GM18870 (cell line): ENCODE measurements around the gene BLNK.
"Not testable (repeated sequence)": the region's sequence is repeated elsewhere in the genome, so short reads cannot be mapped to it uniquely, and the experiment has no call there.

Experiments
- ATAC-seq: cut with Tn5 transposase; IDR thresholded peaks from one replicate; pipeline ENCODE4 v1.9.1; 2021; ENCODE audit warnings: moderate library complexity; ENCODE audit not compliant: unreplicated experiment

Gene BLNK

GRCh38 chr10:96229568-96230030 lies 41.8 kb downstream of the BLNK start:
- ATAC-seq, result no peak

GRCh38 chr10:96228408-96228994 lies 42.9 kb downstream of the BLNK start:
- ATAC-seq, result no peak

GRCh38 chr10:96227206-96227605 lies 44.2 kb downstream of the BLNK start:
- ATAC-seq, result no peak

- ATAC-seq, result no peak
These were observed 46.2 kb downstream of the BLNK start for GRCh38 chr10:96225119-96225518.

GRCh38 chr10:96222908-96223307 lies 48.5 kb downstream of the BLNK start:
- ATAC-seq, result no peak

- ATAC-seq, result no peak
These were observed 48.9 kb downstream of the BLNK start for GRCh38 chr10:96222441-96222840.

GRCh38 chr10:96218826-96219225 lies 52.5 kb downstream of the BLNK start:
- ATAC-seq, result no peak

GRCh38 chr10:96217711-96218110 lies 53.7 kb downstream of the BLNK start:
- no peak for ATAC-seq

GRCh38 chr10:96216775-96217174 lies 54.6 kb downstream of the BLNK start:
- no peak for ATAC-seq

- no peak for ATAC-seq
These were observed 58.5 kb downstream of the BLNK start for GRCh38 chr10:96212911-96213310.

- no peak for ATAC-seq
These were observed 59.6 kb downstream of the BLNK start for GRCh38 chr10:96211764-96212163.

GRCh38 chr10:96208946-96209345 lies 62.4 kb downstream of the BLNK start:
- no peak for ATAC-seq

GRCh38 chr10:96208271-96208670 lies 63.1 kb downstream of the BLNK start:
- ATAC-seq, result peak; percentile 75

GRCh38 chr10:96205580-96205979 lies 65.8 kb downstream of the BLNK start:
- ATAC-seq, result no peak

- no peak for ATAC-seq
These were observed 69.8 kb downstream of the BLNK start for GRCh38 chr10:96201525-96201924.

GRCh38 chr10:96189505-96189904 lies 81.9 kb downstream of the BLNK start:
- ATAC-seq, result not testable (repeated sequence)

- no peak for ATAC-seq
These were observed 82.5 kb downstream of the BLNK start for GRCh38 chr10:96188916-96189315.

GRCh38 chr10:96188421-96188820 lies 82.9 kb downstream of the BLNK start:
- no peak for ATAC-seq

GRCh38 chr10:96176985-96177384 lies 94.4 kb downstream of the BLNK start:
- no peak for ATAC-seq

GRCh38 chr10:96172666-96173065 lies 98.7 kb downstream of the BLNK start:
- ATAC-seq, result no peak

- ATAC-seq, result no peak
These were observed 101.1 kb downstream of the BLNK start for GRCh38 chr10:96170230-96170629.

GRCh38 chr10:96168546-96168945 lies 102.8 kb downstream of the BLNK start:
- no peak for ATAC-seq

- no peak for ATAC-seq
These were observed 105.6 kb downstream of the BLNK start for GRCh38 chr10:96165726-96166125.
